PC-3 (cell line): Measurements from ENCODE around the gene LTA. TPM values are rescaled to one million over a fixed set of nuclear protein-coding genes. Genes with fewer than 3 reads are reported as not detected.
A peak's percentile ranks its signal among the peaks of the same experiment; 100 is the strongest.

ENCODE experiments used
- ATAC-seq: fragments of 200-7000 bp; cut with Tn5 transposase; 2 replicates; pipeline ENCODE4 v1.9.1; 2020; ENCODE audit warnings: mild to moderate bottlenecking, moderate library complexity
- BruUV-seq: library from RNA; stranded (reverse); fragments of 400-500 nt; replicated peaks from 2 replicates; lab custom pipeline; 2021; lab: Mats Ljungman, UMichigan
- CTCF ChIA-PET: fragments of 300-600 bp; sonication (Branson Sonifier 250); formaldehyde crosslinking; loops from one replicate; lab custom pipeline; 2022; ENCODE audit warnings: antibody characterized with exemption; lab: Charles Lee
- POLR2A ChIA-PET: fragments of 300-600 bp; sonication (Branson Sonifier 250); formaldehyde crosslinking; loops from one replicate; lab custom pipeline; 2022; ENCODE audit warnings: antibody characterized with exemption; ENCODE audit not compliant: unreplicated experiment; lab: Charles Lee
- DNase-seq: peaks from one replicate; pipeline ENCODE4 v3.0.0-alpha.2; 2015
- H2AFZ ChIP-seq: fragments of 300-600 bp; sonication (generic); 2 replicates; pipeline ENCODE4 v1.6.0; 2016; ENCODE audit warnings: antibody characterized with exemption, low read length
- H3F3A ChIP-seq: fragments of 300-600 bp; sonication (generic); one replicate; pipeline ENCODE4 v1.6.0; 2017; ENCODE audit warnings: antibody characterized with exemption, low read length, control low read depth, mild to moderate bottlenecking; ENCODE audit not compliant: unreplicated experiment
- H3K27ac ChIP-seq: fragments of 300-600 bp; sonication (generic); 2 replicates; pipeline ENCODE4 v1.5.1; 2016; ENCODE audit warnings: mild to moderate bottlenecking, low read length
- H3K27me3 ChIP-seq: fragments of 300-600 bp; sonication (generic); 2 replicates; pipeline ENCODE4 v1.6.1; 2016; ENCODE audit warnings: low read length, mixed read lengths
- H3K36me3 ChIP-seq: fragments of 300-600 bp; sonication (generic); 2 replicates; pipeline ENCODE4 v1.6.1; 2016; ENCODE audit warnings: low read depth, mixed run types, low read length, mixed read lengths
- H3K4me1 ChIP-seq: fragments of 300-600 bp; sonication (generic); 2 replicates; pipeline ENCODE4 v1.5.1; 2016; ENCODE audit warnings: low read length; ENCODE audit not compliant: insufficient read depth
- H3K4me2 ChIP-seq: fragments of 300-600 bp; sonication (generic); 2 replicates; pipeline ENCODE4 v1.6.0; 2016; ENCODE audit warnings: low read length
- H3K4me3 ChIP-seq: fragments of 300-600 bp; sonication (generic); 2 replicates; pipeline ENCODE4 v1.5.1; 2016; ENCODE audit warnings: mild to moderate bottlenecking, low read length, mixed read lengths
- H3K79me2 ChIP-seq: fragments of 300-600 bp; sonication (generic); 2 replicates; pipeline ENCODE4 v1.6.1; 2017; ENCODE audit warnings: low read length, mixed read lengths
- H3K9ac ChIP-seq: fragments of 300-600 bp; sonication (generic); 2 replicates; pipeline ENCODE4 v1.6.0; 2016; ENCODE audit warnings: mild to moderate bottlenecking, low read length
- H3K9me2 ChIP-seq: fragments of 300-600 bp; sonication (generic); replicated peaks from 2 replicates; pipeline ENCODE4 v1.6.1; 2016; ENCODE audit warnings: mixed run types, low read length, mixed read lengths
- H3K9me3 ChIP-seq: fragments of 300-600 bp; sonication (generic); 2 replicates; pipeline ENCODE4 v1.6.1; 2016; ENCODE audit warnings: low read length, mixed read lengths
- H4K20me1 ChIP-seq: fragments of 300-600 bp; sonication (generic); 2 replicates; pipeline ENCODE4 v1.6.1; 2016; ENCODE audit warnings: low read length, mixed read lengths
- CTCF ChIP-seq: fragments of 300-600 bp; sonication (generic); conservative IDR thresholded peaks from 2 replicates; pipeline ENCODE4 v1.5.1; 2017; ENCODE audit warnings: antibody characterized with exemption, low read depth, mild to moderate bottlenecking, low read length
- EZH2 ChIP-seq: fragments of 300-600 bp; sonication (generic); IDR thresholded peaks from one replicate; pipeline ENCODE4 v1.6.1; 2017; ENCODE audit warnings: antibody characterized with exemption, mild to moderate bottlenecking, low read length; ENCODE audit not compliant: unreplicated experiment
- EZH2phosphoT487 ChIP-seq: fragments of 300-600 bp; sonication (generic); IDR thresholded peaks from 2 replicates; pipeline ENCODE4 v1.6.1; 2018; ENCODE audit warnings: mild to moderate bottlenecking, antibody characterized with exemption, low read length, borderline replicate concordance
- intact Hi-C: fragments of 100-400 bp; cut with micrococcal nuclease; formaldehyde crosslinking; loops from 2 replicates; pipeline ENCODE4 v1.9.0; 2023
- total RNA-seq: library from RNA; depleted of rRNA; stranded (reverse); fragments of >200 nt; gene quantifications from 2 replicates; pipeline ENCODE4 v1.2.3, GENCODE V29; 2014

Gene LTA
- total RNA-seq, 1 experiment from 2014 or later: not detected

- ChIA-PET CTCF (no interaction called here), POLR2A (no interaction called here)
- H3K27ac ChIP-seq: no peak overlapping the region
- no peaks in the 10 kb centered on the region for H3K79me2 ChIP-seq
- no peaks in the 10 kb centered on the region for H3K9me3 ChIP-seq
- H3K36me3 ChIP-seq: peaks cover 19% of the 10 kb centered on the region
- H3K9me2 ChIP-seq: no peaks in the 10 kb centered on the region
- no peak overlapping the region for H3K9ac ChIP-seq
- peaks cover 23% of the 10 kb centered on the region for H3K4me1 ChIP-seq
- no TSS peak for BruUV-seq
- no peak overlapping the region for H3K4me3 ChIP-seq
- DNase-seq: no peak
- no peak overlapping the region for H3K4me2 ChIP-seq
- no peaks in the 10 kb centered on the region for H4K20me1 ChIP-seq
- H3F3A ChIP-seq: no peaks in the 10 kb centered on the region
- no peak overlapping the region for H2AFZ ChIP-seq
- intact Hi-C loops: no loop called here
- no peak for ATAC-seq
- TF ChIP-seq EZH2phosphoT487 (no peak), CTCF (no peak), EZH2 (no peak)
- no peaks in the 10 kb centered on the region for H3K27me3 ChIP-seq
Measured at GRCh38 chr6:31558318-31558625, 13.8 kb upstream of the LTA start.

DNA sequence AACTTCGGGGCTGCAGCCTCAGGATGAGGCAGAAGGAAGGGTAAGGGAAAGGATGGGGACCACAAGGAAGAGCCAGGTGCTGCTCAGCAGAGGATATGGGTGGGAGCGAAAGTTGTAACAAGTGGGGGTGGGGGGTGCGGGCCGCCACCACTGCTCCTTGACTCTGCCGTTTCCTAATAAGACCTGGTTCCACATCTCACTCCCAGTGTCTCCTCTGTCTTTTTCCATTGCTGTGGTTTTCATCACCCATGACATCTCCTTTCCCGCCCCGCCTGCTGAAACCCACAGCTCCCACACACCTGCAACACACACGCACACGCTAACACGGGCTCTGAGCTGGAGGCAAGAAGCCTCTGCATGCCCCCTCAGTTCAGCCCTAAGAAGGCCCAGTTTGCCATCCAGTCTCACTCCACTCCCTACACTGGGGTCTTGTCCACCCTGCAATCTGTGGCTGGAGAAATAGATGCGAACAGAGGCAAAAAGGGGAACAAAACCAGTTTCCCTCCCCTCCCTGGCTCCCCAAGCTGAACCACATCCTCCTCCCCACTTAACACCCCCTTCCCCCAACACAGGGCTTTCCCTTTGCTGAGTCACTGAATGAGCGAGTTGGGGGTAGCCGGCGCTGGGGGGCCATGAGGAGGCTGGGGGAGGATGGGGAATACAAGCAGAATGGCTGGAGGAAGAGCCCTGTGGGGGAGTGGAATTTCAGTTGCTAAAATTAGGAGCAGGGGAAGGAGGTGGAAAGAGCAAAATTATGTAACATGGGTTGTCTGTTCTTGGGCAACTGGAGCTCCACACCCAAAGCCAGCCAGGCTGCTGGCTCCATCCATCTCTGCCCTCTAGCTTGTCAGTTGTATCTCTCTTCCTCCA, 13.2 kb upstream of the LTA start:
- Histone ChIP-seq H3K9me2 (no peaks in the 10 kb centered on the region), H3K79me2 (no peaks in the 10 kb centered on the region), H3K4me1 (peaks cover 23% of the 10 kb centered on the region), H4K20me1 (no peaks in the 10 kb centered on the region), H3K36me3 (peaks cover 16% of the 10 kb centered on the region), H3K27me3 (no peaks in the 10 kb centered on the region), H3K9ac (no peak overlapping the region), H3K9me3 (no peaks in the 10 kb centered on the region), H3K4me3 (no peak overlapping the region), H3K4me2 (no peak overlapping the region), H2AFZ (no peak overlapping the region), H3K27ac (no peak overlapping the region; the same call in 1 of the 2 replicates), H3F3A (no peaks in the 10 kb centered on the region)
- DNase-seq (no peak), ATAC-seq (no peak)
- ChIA-PET POLR2A (no interaction called here), CTCF (no interaction called here)
- TF ChIP-seq CTCF: no peak
- no peak for TF ChIP-seq EZH2
- no peak for TF ChIP-seq EZH2phosphoT487
- intact Hi-C loops: no loop called here
- BruUV-seq: no TSS peak

- no peaks in the 10 kb centered on the region for H4K20me1 ChIP-seq
- ChIA-PET POLR2A (no interaction called here), CTCF (no interaction called here)
- H2AFZ ChIP-seq: no peak overlapping the region
- no peaks in the 10 kb centered on the region for H3F3A ChIP-seq
- no TSS peak for BruUV-seq
- peak overlapping the region; percentile 17; the same call in 1 of the 2 replicates for H3K4me2 ChIP-seq
- H3K9me3 ChIP-seq: no peaks in the 10 kb centered on the region
- H3K4me1 ChIP-seq: peaks cover 23% of the 10 kb centered on the region
- intact Hi-C loops: no loop called here
- no peak overlapping the region for H3K4me3 ChIP-seq
- no peaks in the 10 kb centered on the region for H3K79me2 ChIP-seq
- DNase-seq (no peak), ATAC-seq (no peak)
- no peak overlapping the region for H3K9ac ChIP-seq
- TF ChIP-seq EZH2phosphoT487 (no peak), CTCF (no peak), EZH2 (no peak)
- H3K27me3 ChIP-seq: no peaks in the 10 kb centered on the region
- H3K27ac ChIP-seq: peak overlapping the region; percentile 45
- H3K36me3 ChIP-seq: peaks cover 11% of the 10 kb centered on the region; the same call in 1 of the 2 replicates
- H3K9me2 ChIP-seq: no peaks in the 10 kb centered on the region
Measured at GRCh38 chr6:31559606-31559957, 12.5 kb upstream of the LTA start.
